Hepatocyte (in vitro differentiated cells): Measurements from ENCODE around the gene DENND5B. TPM values are rescaled to one million over a fixed set of nuclear protein-coding genes. Genes with fewer than 3 reads are reported as not detected.

ENCODE experiments used
- DNase-seq: peaks from one replicate; pipeline ENCODE4 v3.0.0-alpha.2; 2016; ENCODE audit warnings: low spot score
- H2AFZ ChIP-seq: fragments of 200-600 bp; sonication (generic); 2 replicates; pipeline ENCODE4 v1.6.0; 2016; ENCODE audit warnings: antibody characterized with exemption, mild to moderate bottlenecking
- H3K27ac ChIP-seq: fragments of 200-600 bp; sonication (generic); 2 replicates; pipeline ENCODE4 v1.5.1; 2016; ENCODE audit warnings: mild to moderate bottlenecking
- H3K27me3 ChIP-seq: fragments of 200-600 bp; sonication (generic); 2 replicates; pipeline ENCODE4 v1.6.1; 2016
- H3K36me3 ChIP-seq: fragments of 200-600 bp; sonication (generic); replicated peaks from 2 replicates; pipeline ENCODE4 v1.5.1; 2016; ENCODE audit warnings: low read depth; ENCODE audit not compliant: insufficient read depth
- H3K4me1 ChIP-seq: fragments of 200-600 bp; sonication (generic); 2 replicates; pipeline ENCODE4 v1.5.1; 2016; ENCODE audit warnings: mild to moderate bottlenecking, moderate library complexity; ENCODE audit not compliant: insufficient read depth
- H3K4me2 ChIP-seq: fragments of 200-600 bp; sonication (generic); 2 replicates; pipeline ENCODE4 v1.6.0; 2016
- H3K4me3 ChIP-seq: fragments of 200-600 bp; sonication (generic); 2 replicates; pipeline ENCODE4 v1.5.1; 2016; ENCODE audit warnings: mild to moderate bottlenecking
- H3K79me2 ChIP-seq: fragments of 200-600 bp; sonication (generic); 2 replicates; pipeline ENCODE4 v1.6.0; 2017; ENCODE audit warnings: mild to moderate bottlenecking
- H3K9me2 ChIP-seq: fragments of 200-600 bp; sonication (generic); replicated peaks from 2 replicates; pipeline ENCODE4 v1.6.0; 2017; ENCODE audit warnings: mild to moderate bottlenecking; ENCODE audit not compliant: insufficient read depth
- H3K9me3 ChIP-seq: fragments of 200-600 bp; sonication (generic); 2 replicates; pipeline ENCODE4 v1.5.1; 2016; ENCODE audit warnings: low read depth, mild to moderate bottlenecking
- H4K20me1 ChIP-seq: fragments of 200-600 bp; sonication (generic); 2 replicates; pipeline ENCODE4 v1.6.0; 2016; ENCODE audit warnings: mild to moderate bottlenecking; ENCODE audit not compliant: insufficient read depth, poor library complexity, severe bottlenecking
- EZH2 ChIP-seq: fragments of 200-600 bp; sonication (generic); IDR thresholded peaks from 2 replicates; pipeline ENCODE4 v1.6.1; 2016; ENCODE audit warnings: antibody characterized with exemption, mild to moderate bottlenecking, borderline replicate concordance
- EZH2phosphoT487 ChIP-seq: fragments of 200-600 bp; sonication (generic); IDR thresholded peaks from one replicate; pipeline ENCODE4 v1.6.1; 2018; ENCODE audit warnings: antibody characterized with exemption, mild to moderate bottlenecking, low read depth, moderate library complexity; ENCODE audit not compliant: unreplicated experiment, severe bottlenecking
- WGBS: methylation state at CpG from one replicate; pipeline ENCODE4 v1.1.6; 2016; ENCODE audit warnings: low lambda C conversion rate; ENCODE audit errors: missing lambda C conversion rate; 5-methylcytosine and 5-hydroxymethylcytosine counted together
- polyA plus RNA-seq: library from polyadenylated mRNA; unstranded; fragments of >200 nt; fragmentation: Nextera tagmentation; extraction: Ambion mirVana; gene quantifications from 2 replicates; pipeline ENCODE4 v1.2.1, GENCODE V29; 2016
- total RNA-seq: library from RNA; depleted of rRNA; stranded (reverse); fragments of >200 nt; gene quantifications from 2 replicates; pipeline ENCODE4 v1.2.3, GENCODE V29; 2014
- TF ChIP-seq, protein P1 (sequence below): fragments of 200-600 bp; sonication (generic); IDR thresholded peaks from 2 replicates; pipeline ENCODE4 v1.5.1; 2016; ENCODE audit warnings: antibody characterized with exemption, mild to moderate bottlenecking; ENCODE audit not compliant: poor library complexity

The DENND5B gene
- total and polyA plus RNA-seq, 2 experiments from 2014 or later = 10.4 to 24.9 TPM

DNA sequence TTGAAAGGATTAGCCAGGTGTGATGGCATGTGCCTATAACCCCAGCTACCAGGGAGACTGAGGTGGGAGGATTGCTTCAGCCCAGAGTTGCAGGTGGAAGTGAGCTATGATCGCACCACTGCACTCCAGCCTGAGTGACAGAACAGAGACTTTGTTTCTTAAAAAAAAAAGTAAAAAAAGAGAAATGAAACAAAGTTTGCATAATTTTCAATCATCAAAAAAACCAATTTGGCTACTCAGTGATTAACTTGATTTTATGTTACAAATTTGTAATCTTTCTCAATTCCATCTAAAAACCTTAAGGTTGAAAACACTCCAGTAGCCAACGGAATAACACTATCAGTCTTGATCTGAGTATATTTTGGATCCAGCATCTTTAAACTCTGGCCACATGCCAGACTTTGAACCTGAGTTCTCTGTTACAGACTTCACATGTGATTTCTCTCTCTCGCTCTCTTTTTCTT lies 12.6 kb upstream of the DENND5B start:
- Histone ChIP-seq H3K9me3 (no peaks in the 10 kb centered on the region), H3K27me3 (no peaks in the 10 kb centered on the region), H3K79me2 (no peaks in the 10 kb centered on the region), H2AFZ (no peak overlapping the region), H4K20me1 (no peaks in the 10 kb centered on the region), H3K4me3 (no peak overlapping the region), H3K4me2 (no peak overlapping the region), H3K9me2 (no peaks in the 10 kb centered on the region), H3K27ac (no peak overlapping the region), H3K4me1 (no peaks in the 10 kb centered on the region), H3K36me3 (no peaks in the 10 kb centered on the region)
- DNase-seq = no peak
- TF ChIP-seq EZH2phosphoT487 (no peak), EZH2 (no peak)
- TF ChIP-seq, protein P1, sequence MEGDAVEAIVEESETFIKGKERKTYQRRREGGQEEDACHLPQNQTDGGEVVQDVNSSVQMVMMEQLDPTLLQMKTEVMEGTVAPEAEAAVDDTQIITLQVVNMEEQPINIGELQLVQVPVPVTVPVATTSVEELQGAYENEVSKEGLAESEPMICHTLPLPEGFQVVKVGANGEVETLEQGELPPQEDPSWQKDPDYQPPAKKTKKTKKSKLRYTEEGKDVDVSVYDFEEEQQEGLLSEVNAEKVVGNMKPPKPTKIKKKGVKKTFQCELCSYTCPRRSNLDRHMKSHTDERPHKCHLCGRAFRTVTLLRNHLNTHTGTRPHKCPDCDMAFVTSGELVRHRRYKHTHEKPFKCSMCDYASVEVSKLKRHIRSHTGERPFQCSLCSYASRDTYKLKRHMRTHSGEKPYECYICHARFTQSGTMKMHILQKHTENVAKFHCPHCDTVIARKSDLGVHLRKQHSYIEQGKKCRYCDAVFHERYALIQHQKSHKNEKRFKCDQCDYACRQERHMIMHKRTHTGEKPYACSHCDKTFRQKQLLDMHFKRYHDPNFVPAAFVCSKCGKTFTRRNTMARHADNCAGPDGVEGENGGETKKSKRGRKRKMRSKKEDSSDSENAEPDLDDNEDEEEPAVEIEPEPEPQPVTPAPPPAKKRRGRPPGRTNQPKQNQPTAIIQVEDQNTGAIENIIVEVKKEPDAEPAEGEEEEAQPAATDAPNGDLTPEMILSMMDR = no peak
- 81% methylated on average over 3 of the region's 3 CpGs for WGBS

DNA sequence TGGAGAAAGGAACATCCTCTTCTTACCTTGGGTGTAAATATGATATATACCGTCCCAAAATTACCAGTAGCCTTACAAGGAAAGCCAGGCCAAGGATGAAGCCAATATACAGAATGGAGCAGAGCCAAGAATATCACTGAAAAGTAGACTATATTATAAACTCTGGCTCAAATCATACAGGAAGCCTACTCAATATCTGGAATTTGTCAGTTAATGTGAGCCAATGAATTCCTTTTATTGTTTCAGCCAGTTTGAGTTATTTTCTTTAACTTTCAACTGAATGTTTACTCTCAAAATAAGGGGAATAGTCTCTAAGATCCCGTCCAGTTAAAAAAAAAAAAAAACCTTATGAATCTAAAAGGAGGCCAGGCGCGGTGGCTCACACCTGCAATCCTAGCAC lies 9.8 kb upstream of the DENND5B start:
- WGBS = 79% methylated on average over 4 of the region's 4 CpGs
- Histone ChIP-seq H3K27me3 (no peaks in the 10 kb centered on the region), H4K20me1 (no peaks in the 10 kb centered on the region), H3K36me3 (no peaks in the 10 kb centered on the region), H3K4me2 (no peak overlapping the region), H3K9me3 (no peaks in the 10 kb centered on the region), H3K79me2 (no peaks in the 10 kb centered on the region), H3K27ac (no peak overlapping the region), H3K4me3 (no peak overlapping the region), H2AFZ (no peak overlapping the region), H3K4me1 (no peaks in the 10 kb centered on the region), H3K9me2 (no peaks in the 10 kb centered on the region)
- TF ChIP-seq, protein P1 = no peak
- no peak for TF ChIP-seq EZH2phosphoT487
- TF ChIP-seq EZH2 = no peak
- no peak for DNase-seq

DNA sequence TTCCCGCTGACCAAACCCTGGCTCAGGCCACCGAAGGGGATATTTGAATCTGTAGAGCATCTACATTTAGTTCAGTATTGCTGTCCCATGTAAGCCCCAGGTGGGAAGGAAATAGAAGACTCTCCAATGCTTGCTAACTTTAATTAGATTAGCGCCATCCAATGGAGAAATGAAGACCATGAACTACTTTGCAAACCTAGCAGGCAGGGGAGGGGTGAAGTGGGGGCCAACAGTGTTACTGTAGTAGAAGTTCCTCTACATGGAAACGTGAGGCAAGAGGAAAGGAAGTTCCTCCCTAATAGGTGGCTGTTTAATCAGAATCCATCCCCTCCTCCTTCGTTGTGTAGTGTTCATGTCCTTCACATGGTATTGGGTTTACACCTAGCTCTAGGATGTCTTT lies 9.3 kb upstream of the DENND5B start:
- no peak for TF ChIP-seq EZH2phosphoT487
- TF ChIP-seq, protein P1 = no peak
- 88% methylated on average over 5 of the region's 5 CpGs for WGBS
- Histone ChIP-seq H4K20me1 (no peaks in the 10 kb centered on the region), H3K4me3 (no peak overlapping the region), H3K79me2 (no peaks in the 10 kb centered on the region), H3K36me3 (no peaks in the 10 kb centered on the region), H3K9me2 (no peaks in the 10 kb centered on the region), H2AFZ (no peak overlapping the region), H3K27me3 (no peaks in the 10 kb centered on the region), H3K4me1 (no peaks in the 10 kb centered on the region), H3K27ac (no peak overlapping the region), H3K9me3 (no peaks in the 10 kb centered on the region), H3K4me2 (no peak overlapping the region)
- DNase-seq = no peak

DNA sequence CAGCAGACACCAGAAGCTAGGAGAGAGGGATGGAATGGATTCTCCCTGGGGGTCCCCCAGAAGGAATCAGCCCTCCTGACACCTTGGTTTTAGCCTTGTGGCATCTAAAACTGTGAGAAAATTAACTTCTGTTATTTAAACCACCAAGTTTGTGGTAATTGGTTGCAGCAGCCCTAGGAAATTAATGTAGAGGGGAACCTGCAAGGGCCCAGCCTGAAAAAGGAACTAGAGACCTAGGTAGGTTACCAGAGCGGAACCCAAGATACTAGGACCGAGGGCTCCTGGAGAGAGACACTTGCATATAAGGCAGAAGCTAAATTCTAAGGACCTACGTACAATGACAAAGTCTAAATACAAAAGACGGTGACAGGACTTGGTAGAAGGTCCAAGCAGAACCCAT lies 8.1 kb upstream of the DENND5B start:
- DNase-seq = no peak
- Histone ChIP-seq H3K79me2 (no peaks in the 10 kb centered on the region), H3K27ac (no peak overlapping the region), H3K36me3 (no peaks in the 10 kb centered on the region), H3K4me1 (no peaks in the 10 kb centered on the region), H2AFZ (no peak overlapping the region), H3K27me3 (no peaks in the 10 kb centered on the region), H4K20me1 (no peaks in the 10 kb centered on the region), H3K4me3 (no peak overlapping the region), H3K4me2 (no peak overlapping the region), H3K9me2 (no peaks in the 10 kb centered on the region), H3K9me3 (no peaks in the 10 kb centered on the region)
- TF ChIP-seq, protein P1 = no peak
- TF ChIP-seq EZH2phosphoT487 = no peak
- no peak for TF ChIP-seq EZH2
- 97% methylated on average over 4 of the region's 4 CpGs for WGBS
